CD4-positive, alpha-beta T cell treated with Interleukin-1 beta for 1 hour (primary cell): ENCODE measurements around the gene LRBA.
"Not testable (repeated sequence)": the region's sequence is repeated elsewhere in the genome, so short reads cannot be mapped to it uniquely, and the experiment has no call there.

Source experiments
- DNase-seq, 2 donors: peaks; one replicate each; pipeline ENCODE4 v3.0.0-alpha.2; 2020 to 2022

LRBA gene

DNA sequence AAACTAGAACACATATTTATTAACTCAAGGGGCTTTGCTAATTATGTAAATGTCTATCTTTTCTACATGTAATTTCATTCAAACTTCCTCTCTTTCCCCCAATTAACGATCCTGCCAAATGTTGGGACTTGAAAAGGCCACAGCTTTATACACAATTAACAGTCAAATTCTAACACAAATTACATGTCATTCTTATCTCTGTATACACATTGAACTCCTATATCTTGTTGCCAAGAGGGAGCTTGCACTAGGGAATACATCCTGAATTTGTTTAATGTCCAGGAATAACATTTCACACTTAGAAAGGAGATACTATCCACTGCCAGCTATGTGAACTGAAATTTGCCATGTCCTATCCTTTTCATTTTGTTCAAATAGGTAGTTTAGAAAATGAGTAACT lies 472.0 kb downstream of the LRBA start:
- no peak for DNase-seq

DNA sequence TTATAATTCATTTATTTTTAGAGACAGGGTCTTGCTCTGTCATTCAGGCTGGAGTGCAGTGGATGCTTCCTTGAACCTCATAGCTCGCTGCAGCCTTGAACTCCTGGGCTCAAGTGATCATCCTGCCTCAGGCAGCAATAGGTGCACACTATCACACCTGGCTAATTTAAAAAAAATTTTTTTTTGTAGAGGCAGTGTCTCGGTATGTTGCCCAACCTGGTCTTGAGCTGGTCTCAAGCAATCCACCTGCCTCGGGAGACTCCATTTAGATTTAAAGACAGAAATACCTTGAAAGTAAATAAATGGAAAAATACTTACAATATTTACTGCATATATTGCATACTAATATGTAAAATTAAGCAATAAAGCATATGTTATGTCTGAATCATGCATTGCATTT lies 473.4 kb downstream of the LRBA start:
- no peak for DNase-seq

GRCh38 chr4:150540959-150541360 lies 474.1 kb downstream of the LRBA start:
- DNase-seq: no peak

GRCh38 chr4:150540536-150540935 lies 474.5 kb downstream of the LRBA start:
- DNase-seq: no peak

- DNase-seq: not testable (repeated sequence)
Measured at GRCh38 chr4:150537911-150538310, 477.2 kb downstream of the LRBA start.

GRCh38 chr4:150534818-150535217 lies 480.3 kb downstream of the LRBA start:
- no peak for DNase-seq

- DNase-seq: no peak
Measured at GRCh38 chr4:150533673-150534072, 481.4 kb downstream of the LRBA start.

DNA sequence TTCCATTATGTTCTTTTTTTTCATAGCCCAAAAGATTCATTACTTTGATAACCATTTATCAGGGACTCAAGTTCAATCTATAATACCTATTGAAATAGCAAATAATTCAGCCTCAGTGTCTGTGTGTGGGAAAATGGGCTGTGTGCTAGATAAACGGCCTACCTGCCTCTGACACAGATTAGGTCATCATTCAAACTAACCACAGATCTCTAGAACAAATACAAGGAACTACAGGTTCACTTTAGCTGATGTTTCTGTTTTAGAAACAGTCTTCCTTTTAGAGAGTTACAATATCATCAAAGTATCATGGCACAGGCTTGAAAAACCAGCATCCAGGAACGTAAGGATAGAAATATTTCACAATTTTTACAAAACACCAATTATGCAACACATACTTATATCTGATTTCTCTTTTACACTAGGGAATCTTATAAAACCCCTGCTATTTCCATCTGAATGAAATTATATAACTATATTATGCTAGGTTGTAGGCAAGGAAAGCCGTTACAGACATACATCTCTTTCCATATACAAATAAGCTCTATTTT lies 489.7 kb downstream of the LRBA start:
- no peak for DNase-seq

DNA sequence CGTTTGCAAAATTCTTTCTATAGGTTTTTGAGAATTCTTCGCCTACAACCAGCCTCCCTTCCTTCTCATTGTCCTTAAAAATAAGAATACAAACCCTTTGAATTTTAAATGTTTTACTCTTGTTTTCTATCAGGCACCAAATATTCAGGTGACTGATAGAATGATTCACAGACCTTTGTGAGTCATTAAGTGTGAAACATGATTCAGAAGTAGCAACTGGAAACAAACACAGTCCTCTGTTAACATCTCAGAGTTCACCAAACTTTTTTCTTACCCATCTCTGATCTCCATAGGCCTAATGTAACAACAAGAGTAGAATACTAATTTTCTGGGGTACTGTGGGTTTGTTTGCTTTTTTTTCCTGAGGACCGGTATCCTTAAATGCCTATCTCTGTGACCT lies 496.5 kb downstream of the LRBA start:
- no peak for DNase-seq

- no peak for DNase-seq
Measured at GRCh38 chr4:150515135-150515534, 499.9 kb downstream of the LRBA start.

DNA sequence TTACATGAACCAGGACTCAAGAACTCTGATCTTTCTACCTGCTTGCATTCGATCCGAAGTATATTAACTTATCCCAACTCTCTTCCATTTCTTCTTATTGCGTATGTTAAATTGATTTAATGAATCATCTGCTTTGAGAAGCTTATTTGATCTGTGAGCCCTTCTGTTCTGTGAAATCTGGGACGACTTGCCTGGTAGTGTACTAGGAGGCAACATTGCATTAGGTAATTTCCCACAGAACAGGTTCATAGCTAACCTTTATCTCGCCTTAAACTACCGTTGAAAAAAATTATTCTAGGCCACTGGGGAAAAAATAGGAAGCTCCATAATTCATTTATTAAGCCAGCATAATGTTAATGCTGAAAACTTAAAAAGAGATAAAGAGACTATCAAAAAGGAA lies 500.4 kb downstream of the LRBA start:
- DNase-seq: no peak

DNA sequence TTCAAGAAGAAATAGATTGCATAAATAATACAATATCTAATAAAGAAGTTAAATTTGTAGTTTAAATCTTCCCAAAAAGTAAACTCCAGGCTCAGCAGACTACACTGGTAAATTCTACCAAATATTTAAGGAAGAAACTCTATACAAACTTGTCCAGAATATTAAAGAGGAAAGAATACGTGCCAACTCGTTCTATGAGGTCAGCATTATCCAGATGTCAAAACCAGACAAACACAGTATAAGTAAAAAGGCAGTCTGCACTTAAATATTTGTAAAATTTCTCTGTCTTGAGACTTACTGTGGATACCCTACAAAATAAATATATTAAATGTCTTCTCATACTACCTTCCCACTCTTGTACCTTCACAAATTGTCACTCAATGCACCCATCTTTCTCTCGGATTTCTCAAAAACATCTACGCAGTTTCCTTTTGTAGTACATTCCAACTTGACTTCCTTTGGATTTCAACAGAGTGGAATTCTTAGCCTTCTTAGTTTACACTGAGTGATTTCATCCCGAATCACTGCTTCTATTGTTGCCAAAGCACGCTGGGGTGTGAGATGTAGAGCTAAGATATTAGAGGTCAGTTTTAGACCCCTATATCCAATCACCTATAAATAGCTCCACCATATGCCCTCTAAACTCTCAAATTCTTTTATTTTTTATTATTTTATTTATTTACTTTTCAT lies 504.8 kb downstream of the LRBA start:
- no peak for DNase-seq

DNA sequence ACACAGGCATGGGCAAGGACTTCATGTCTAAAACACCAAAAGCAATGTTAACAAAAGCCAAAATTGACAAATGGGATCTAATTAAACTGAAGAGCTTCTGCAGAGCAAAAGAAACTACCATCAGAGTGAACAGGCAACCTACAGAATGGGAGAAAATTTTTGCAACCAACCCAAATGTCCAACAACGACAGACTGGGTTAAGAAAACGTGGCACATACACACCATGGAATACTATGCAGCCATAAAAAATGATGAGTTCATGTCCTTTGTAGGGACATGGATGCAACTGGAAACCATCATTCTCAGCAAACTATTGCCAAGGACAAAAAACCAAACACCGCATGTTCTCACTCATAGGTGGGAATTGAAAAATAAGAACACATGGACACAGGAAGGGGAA lies 507.4 kb downstream of the LRBA start:
- not testable (repeated sequence) for DNase-seq

DNA sequence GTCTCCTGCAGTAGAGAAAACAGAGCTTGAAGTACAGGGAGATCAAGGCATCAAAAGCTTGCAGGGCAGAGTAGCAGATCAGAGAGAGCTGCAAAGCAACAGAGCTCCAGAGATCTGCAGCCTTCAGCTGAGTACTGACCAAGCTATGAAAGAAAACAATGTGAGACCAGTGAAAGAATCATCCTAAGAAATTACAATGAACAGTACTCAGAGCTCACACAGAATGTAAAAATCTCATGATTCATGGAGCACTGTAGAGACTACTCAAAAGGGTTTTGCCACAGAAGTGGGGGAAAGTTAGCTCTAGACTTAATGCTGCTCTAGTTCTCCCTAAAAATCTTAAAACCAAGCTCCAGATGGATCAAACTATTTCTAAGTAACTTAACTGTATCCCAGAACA lies 513.1 kb downstream of the LRBA start:
- DNase-seq: no peak

DNA sequence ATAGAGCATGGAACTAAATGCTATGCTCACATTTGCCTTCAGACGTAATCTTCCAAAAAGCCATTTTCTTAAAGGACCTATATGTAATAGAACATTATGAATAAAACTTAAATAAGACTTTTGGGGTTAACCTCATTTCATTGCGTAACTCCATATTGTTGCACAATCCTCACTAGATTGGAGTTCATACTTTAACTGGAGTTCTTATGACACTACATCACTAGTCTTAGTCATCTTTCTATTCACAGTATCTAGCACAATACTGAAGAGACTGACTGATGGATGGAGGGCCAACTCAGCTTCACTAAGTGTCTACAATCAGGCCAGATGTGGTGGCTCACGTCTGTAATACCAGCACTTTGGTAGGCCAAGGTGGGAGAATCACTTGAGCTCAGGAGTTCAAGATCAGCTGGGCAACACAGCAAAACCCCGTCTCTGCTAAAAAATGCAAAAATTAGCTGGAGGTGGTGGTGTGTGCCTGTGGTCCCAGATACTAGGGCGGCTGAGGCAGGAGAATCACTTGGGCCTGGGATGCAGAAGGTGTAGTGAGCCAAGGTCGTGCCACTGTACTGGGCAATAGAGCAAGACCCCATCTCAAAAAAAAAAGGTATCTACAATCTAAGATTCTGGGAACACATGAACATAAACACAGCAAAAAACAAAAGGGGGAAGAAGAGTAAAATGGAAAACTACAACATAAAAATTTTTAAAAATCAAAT lies 513.9 kb downstream of the LRBA start:
- DNase-seq: no peak

DNA sequence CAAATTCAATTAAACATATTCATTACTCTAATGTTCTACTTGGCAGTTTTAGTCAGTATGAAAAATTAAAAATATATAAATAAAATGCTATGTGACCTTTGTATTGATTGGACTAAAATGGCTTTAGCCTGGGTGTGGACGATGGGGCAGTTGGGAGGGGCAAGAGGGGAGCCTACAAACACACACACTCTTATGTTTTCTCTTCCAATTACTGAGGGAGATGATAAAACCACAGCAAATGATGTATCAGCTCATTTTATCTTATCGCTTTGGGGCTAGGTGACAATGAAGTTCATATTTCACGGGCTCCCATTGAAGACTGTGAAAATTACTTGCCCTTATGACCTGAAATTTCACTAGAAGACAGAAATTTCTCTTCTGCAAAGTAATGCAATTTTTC lies 517.5 kb downstream of the LRBA start:
- DNase-seq: no peak

GRCh38 chr4:150495550-150495949 lies 519.5 kb downstream of the LRBA start:
- DNase-seq: no peak

DNA sequence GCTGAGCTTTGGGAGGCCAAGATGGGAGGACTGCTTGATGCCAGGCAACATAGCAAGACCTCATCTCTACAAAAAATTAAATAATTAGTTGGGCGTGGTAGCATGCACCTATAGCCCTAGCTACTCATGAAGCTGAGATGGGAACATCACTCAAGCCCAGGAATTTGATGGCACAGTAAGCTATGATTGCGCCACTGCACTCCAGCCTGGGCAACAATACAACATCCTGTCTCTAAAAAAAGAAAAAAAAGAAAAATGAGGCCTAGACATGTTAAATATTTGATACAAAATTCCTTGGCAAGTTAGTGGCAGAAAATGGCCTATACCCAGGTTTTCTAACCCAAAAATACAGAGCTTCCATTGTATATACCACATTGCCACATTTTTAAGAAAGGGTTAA lies 521.2 kb downstream of the LRBA start:
- DNase-seq: no peak

GRCh38 chr4:150491132-150492049 lies 523.7 kb downstream of the LRBA start:
- no peak for DNase-seq

- no peak for DNase-seq
Measured at GRCh38 chr4:150482581-150482980, 532.5 kb downstream of the LRBA start.

- no peak for DNase-seq
Measured at GRCh38 chr4:150479657-150480056, 535.4 kb downstream of the LRBA start.

- DNase-seq: no peak
Measured at GRCh38 chr4:150477869-150478268, 537.2 kb downstream of the LRBA start.

GRCh38 chr4:150476776-150477175 lies 538.3 kb downstream of the LRBA start:
- no peak for DNase-seq
